Activated naive CD8-positive, alpha-beta T cell treated with anti-CD3 and anti-CD28 coated beads, Interleukin-2, amount 50 U/mL, for 16 hours (primary cell): Measurements from ENCODE around the gene ERCC4.

Source experiments
- DNase-seq: peaks from one replicate; pipeline ENCODE4 v3.0.0-alpha.2; 2020; ENCODE audit warnings: low read depth, low spot score

The ERCC4 gene

GRCh38 chr16:13994239-13995106 lies 74.5 kb downstream of the ERCC4 start:
- no peak for DNase-seq

- no peak for DNase-seq
These were observed 75.2 kb downstream of the ERCC4 start for GRCh38 chr16:13995194-13995593.

GRCh38 chr16:13996778-13997288 lies 76.9 kb downstream of the ERCC4 start:
- no peak for DNase-seq

GRCh38 chr16:13997526-13997925 lies 77.6 kb downstream of the ERCC4 start:
- no peak for DNase-seq

GRCh38 chr16:13997933-13998332 lies 78.0 kb downstream of the ERCC4 start:
- no peak for DNase-seq

- DNase-seq = no peak
These were observed 79.3 kb downstream of the ERCC4 start for GRCh38 chr16:13999071-13999894.

- DNase-seq = no peak
These were observed 80.0 kb downstream of the ERCC4 start for GRCh38 chr16:13999895-14000425.

GRCh38 chr16:14001521-14001920 lies 81.6 kb downstream of the ERCC4 start:
- no peak for DNase-seq
